CD14-positive monocyte (primary cell): ENCODE data around the gene NCAM1. TPM values are rescaled to one million over a fixed set of nuclear protein-coding genes. Genes with fewer than 3 reads are reported as not detected.

Experiments
- DNase-seq, 3 donors: peaks; one replicate each; pipeline ENCODE4 v3.0.0-alpha.2; 2011 to 2022
- H2AFZ ChIP-seq: 2 replicates; pipeline ENCODE4 v1.6.0; 2012; ENCODE audit warnings: mild to moderate bottlenecking, low read depth, low read length, inconsistent platforms; ENCODE audit not compliant: insufficient read depth, poor library complexity, severe bottlenecking
- H3K27ac ChIP-seq, 2 donors: 1 replicate in 1 of 2; 2 replicates in 1 of 2; pipeline ENCODE4 v1.5.1; 2012 to 2013; ENCODE audit warnings: low read length in 2 of 2, control low read depth in 1 of 2, inconsistent platforms in 1 of 2, low read depth in 1 of 2, mild to moderate bottlenecking in 1 of 2
- H3K27me3 ChIP-seq, 2 donors: one replicate each; pipeline versions ENCODE4 v1.6.0 to v1.6.1; 2011 to 2013; ENCODE audit warnings: low read length in 2 of 2; ENCODE audit not compliant: control insufficient read depth in 2 of 2, insufficient read depth in 2 of 2
- H3K36me3 ChIP-seq, 2 donors: replicated peaks in 1 of 2; 1 replicate in 1 of 2; 2 replicates in 1 of 2; pipeline versions ENCODE4 v1.5.1 to v1.6.1; 2012 to 2013; ENCODE audit warnings: low read length in 2 of 2, control low read depth in 1 of 2, inconsistent platforms in 1 of 2, mild to moderate bottlenecking in 1 of 2; ENCODE audit not compliant: insufficient read depth in 2 of 2, control insufficient read depth in 1 of 2
- H3K4me1 ChIP-seq, 2 donors: 1 replicate in 1 of 2; 2 replicates in 1 of 2; pipeline versions ENCODE4 v1.5.1 to v1.6.1; 2012 to 2013; ENCODE audit warnings: low read length in 2 of 2, control low read depth in 1 of 2, inconsistent platforms in 1 of 2, mild to moderate bottlenecking in 1 of 2, moderate library complexity in 1 of 2; ENCODE audit not compliant: insufficient read depth in 2 of 2, control insufficient read depth in 1 of 2
- H3K4me2 ChIP-seq: replicated peaks from 2 replicates; pipeline ENCODE3; 2012; ENCODE audit warnings: low read length, moderate library complexity, mild to moderate bottlenecking; ENCODE audit not compliant: poor library complexity, severe bottlenecking; ENCODE audit errors: extremely low read depth
- H3K4me3 ChIP-seq, 3 experiments: fragments of 200-600 bp in 1 of 3; sonication (generic) in 1 of 3; replicated peaks in 1 of 3; 1 replicate in 2 of 3; 2 replicates in 1 of 3; pipeline ENCODE4 v1.5.1; 2011 to 2013; ENCODE audit warnings: low read length in 3 of 3, mild to moderate bottlenecking in 3 of 3, control low read depth in 2 of 3, low read depth in 2 of 3, inconsistent platforms in 1 of 3, moderate library complexity in 1 of 3
- H3K79me2 ChIP-seq: 2 replicates; pipeline ENCODE4 v1.6.0; 2012; ENCODE audit warnings: mild to moderate bottlenecking, control low read depth, inconsistent platforms, low read length, moderate library complexity; ENCODE audit not compliant: insufficient read depth
- H3K9ac ChIP-seq: 2 replicates; pipeline ENCODE4 v1.6.0; 2017; ENCODE audit warnings: low read length, mild to moderate bottlenecking; ENCODE audit not compliant: insufficient read depth, poor library complexity, severe bottlenecking
- H3K9me3 ChIP-seq, 2 donors: replicated peaks in 1 of 2; 1 replicate in 1 of 2; 2 replicates in 1 of 2; pipeline versions ENCODE4 v1.5.1 to v1.6.1; 2012 to 2013; ENCODE audit warnings: low read length in 2 of 2, control low read depth in 1 of 2; ENCODE audit not compliant: control insufficient read depth in 1 of 2, insufficient read depth in 1 of 2
- H4K20me1 ChIP-seq: 2 replicates; pipeline ENCODE4 v1.6.0; 2012; ENCODE audit warnings: mild to moderate bottlenecking, low read length, control low read depth, moderate library complexity; ENCODE audit not compliant: insufficient read depth
- H3K27ac Mint-ChIP-seq, 7 donors: one replicate each; pipeline ENCODE4 v1.8.0; 2020; ENCODE audit warnings: mild to moderate bottlenecking in 7 of 7, mixed read lengths in 7 of 7, moderate library complexity in 6 of 7, inconsistent platforms in 2 of 7
- H3K27me3 Mint-ChIP-seq, 3 donors: one replicate each; pipeline ENCODE4 v1.8.0; 2021 to 2022; ENCODE audit warnings: low read depth in 3 of 3, mild to moderate bottlenecking in 3 of 3, mixed read lengths in 3 of 3, moderate library complexity in 3 of 3, inconsistent platforms in 1 of 3
- H3K36me3 Mint-ChIP-seq, 2 donors: one replicate each; pipeline ENCODE4 v1.8.0; 2020; ENCODE audit warnings: mixed read lengths in 2 of 2, inconsistent platforms in 1 of 2, mild to moderate bottlenecking in 1 of 2
- H3K4me1 Mint-ChIP-seq: one replicate; pipeline ENCODE4 v1.8.0; 2020; ENCODE audit warnings: mild to moderate bottlenecking, mixed read lengths
- H3K4me3 Mint-ChIP-seq, 2 donors: one replicate each; pipeline ENCODE4 v1.8.0; 2020; ENCODE audit warnings: mild to moderate bottlenecking in 2 of 2, mixed read lengths in 2 of 2, moderate library complexity in 1 of 2
- H3K9me3 Mint-ChIP-seq, 7 donors: one replicate each; pipeline ENCODE4 v1.8.0; 2020 to 2022; ENCODE audit warnings: mixed read lengths in 7 of 7, mild to moderate bottlenecking in 6 of 7, moderate library complexity in 6 of 7, inconsistent platforms in 2 of 7
- CTCF ChIP-seq: fragments of 200-600 bp; IDR thresholded peaks from one replicate; pipeline ENCODE4 v1.8.0; 2022; ENCODE audit warnings: antibody characterized with exemption, mild to moderate bottlenecking
- WGBS: methylation state at CpG from one replicate; pipeline ENCODE4 v1.1.5; 2013; ENCODE audit warnings: missing lambda C conversion rate; ENCODE audit not compliant: insufficient coverage; 5-methylcytosine and 5-hydroxymethylcytosine counted together
- intact Hi-C, 2 donors: fragments of 100-400 bp; cut with micrococcal nuclease; formaldehyde crosslinking; loops; one replicate each; pipeline versions ENCODE4 v1.15.0 to v1.15.1; 2023
- polyA plus RNA-seq, 3 donors: library from polyadenylated mRNA; depleted of rRNA in 1 of 3; unstranded in 2 of 3; stranded (reverse) in 1 of 3; fragments of 300-500 nt in 2 of 3; fragments of >200 nt in 1 of 3; fragmentation: Illumina TruSeq in 2 of 3; gene quantifications; 1 replicate in 2 of 3; 2 replicates in 1 of 3; pipeline ENCODE4 v1.2.3, GENCODE V29; 2012 to 2021

NCAM1 gene
- polyA plus RNA-seq, 3 donors, result 0.65 to 0.69 TPM; not detected in 1

DNA sequence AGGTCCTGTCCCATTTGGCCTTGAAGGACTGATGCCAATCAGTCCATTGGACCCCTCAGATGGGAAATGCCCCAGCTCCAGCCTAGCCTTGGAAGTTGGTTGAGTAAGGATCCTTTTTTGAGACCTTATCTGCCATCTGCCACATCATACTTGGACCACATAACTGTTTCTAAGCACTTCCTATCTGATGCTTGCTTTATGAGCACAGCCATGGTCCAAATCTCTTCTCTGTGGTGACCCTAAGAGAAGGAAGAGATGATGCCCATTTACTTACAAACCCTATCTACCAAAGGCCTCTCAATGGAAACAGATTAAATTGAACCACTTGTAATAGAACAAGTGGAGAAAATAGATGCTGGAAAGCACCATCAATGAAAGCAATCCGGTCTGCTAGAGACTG lies 299.3 kb downstream of the NCAM1 start:
- H3K4me1 Mint-ChIP-seq, result no peaks in the 10 kb centered on the region
- Histone ChIP-seq H4K20me1 (no peaks in the 10 kb centered on the region), H3K27me3 (no peaks in the 10 kb centered on the region), H3K9ac (no peak overlapping the region), H3K79me2 (no peaks in the 10 kb centered on the region), H3K27ac (no peak overlapping the region), H2AFZ (no peak overlapping the region), H3K4me2 (no peak overlapping the region), H3K9me3 (no peaks in the 10 kb centered on the region), H3K4me3 (no peak overlapping the region), H3K36me3 (no peaks in the 10 kb centered on the region), H3K4me1 (no peaks in the 10 kb centered on the region)
- 100% methylated on average over 1 of the region's 1 CpG for WGBS
- no peaks in the 10 kb centered on the region for H3K36me3 Mint-ChIP-seq
- DNase-seq, result no peak
- no peak overlapping the region for H3K4me3 Mint-ChIP-seq
- no peak overlapping the region for H3K27ac Mint-ChIP-seq
- intact Hi-C loops, result no loop called here
- H3K9me3 Mint-ChIP-seq, result peaks cover 0 to 3% (median 0%) of the 10 kb centered on the region in 7 donors
- TF ChIP-seq CTCF, result no peak
- H3K27me3 Mint-ChIP-seq, result peaks cover 0 to 7% (median 6%) of the 10 kb centered on the region in 3 donors

DNA sequence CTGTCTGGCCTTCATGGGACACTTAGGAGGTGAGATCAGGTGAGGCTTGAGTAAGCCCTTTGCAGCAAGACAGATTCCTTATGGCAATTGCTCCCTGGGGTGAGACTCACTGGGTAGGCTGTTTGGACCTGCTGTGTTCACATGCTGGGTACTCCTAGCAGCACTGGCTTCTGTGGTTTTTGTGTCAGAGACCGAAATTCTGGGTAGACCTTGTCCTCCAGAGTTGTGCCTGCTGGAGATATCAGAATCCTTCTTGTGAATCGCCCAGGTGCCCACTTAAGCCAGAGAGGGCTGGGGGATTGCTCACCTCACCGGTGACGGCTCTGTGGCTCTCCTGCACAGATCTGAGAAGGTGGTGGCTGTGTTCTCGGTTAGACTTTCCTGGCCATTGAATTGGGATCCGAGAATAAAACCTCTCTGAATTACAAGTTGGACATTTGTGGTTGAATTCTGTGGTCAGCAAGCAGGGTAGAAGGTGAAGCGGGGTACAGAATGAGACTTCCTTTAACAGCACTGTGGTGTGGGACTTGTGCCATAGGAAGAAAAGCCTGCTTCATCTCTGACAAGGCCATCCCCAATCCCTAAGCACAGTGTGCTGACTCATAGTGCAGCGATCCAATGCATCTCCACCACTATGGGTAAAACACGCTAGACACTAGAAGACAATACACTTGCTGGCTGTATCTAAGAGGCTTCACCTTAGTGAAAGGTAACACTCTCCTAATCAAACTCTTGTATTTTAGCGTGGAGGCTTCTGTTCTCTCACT lies 300.7 kb downstream of the NCAM1 start:
- Histone ChIP-seq H3K4me3 (no peak overlapping the region), H3K4me2 (no peak overlapping the region), H3K79me2 (no peaks in the 10 kb centered on the region), H3K27ac (no peak overlapping the region), H2AFZ (no peak overlapping the region), H3K27me3 (no peaks in the 10 kb centered on the region), H3K9ac (no peak overlapping the region), H3K4me1 (no peaks in the 10 kb centered on the region), H4K20me1 (no peaks in the 10 kb centered on the region), H3K9me3 (no peaks in the 10 kb centered on the region), H3K36me3 (no peaks in the 10 kb centered on the region)
- Mint-ChIP-seq H3K4me3 (no peak overlapping the region), H3K36me3 (no peaks in the 10 kb centered on the region), H3K9me3 (peaks cover 0 to 3% (median 0%) of the 10 kb centered on the region in 7 donors), H3K27ac (no peak overlapping the region), H3K4me1 (no peaks in the 10 kb centered on the region), H3K27me3 (peaks cover 2 to 10% (median 5%) of the 10 kb centered on the region in 3 donors)
- 56% methylated on average over 9 of the region's 10 CpGs for WGBS
- intact Hi-C loops, result no loop called here
- no peak for DNase-seq
- no peak for TF ChIP-seq CTCF
